HuH-7 (cell line): ENCODE measurements around the gene ETS1.

ENCODE experiments used
- DNase-seq: peaks from one replicate; pipeline ENCODE4 v3.0.0; 2011; ENCODE audit warnings: low spot score

Gene ETS1

DNA sequence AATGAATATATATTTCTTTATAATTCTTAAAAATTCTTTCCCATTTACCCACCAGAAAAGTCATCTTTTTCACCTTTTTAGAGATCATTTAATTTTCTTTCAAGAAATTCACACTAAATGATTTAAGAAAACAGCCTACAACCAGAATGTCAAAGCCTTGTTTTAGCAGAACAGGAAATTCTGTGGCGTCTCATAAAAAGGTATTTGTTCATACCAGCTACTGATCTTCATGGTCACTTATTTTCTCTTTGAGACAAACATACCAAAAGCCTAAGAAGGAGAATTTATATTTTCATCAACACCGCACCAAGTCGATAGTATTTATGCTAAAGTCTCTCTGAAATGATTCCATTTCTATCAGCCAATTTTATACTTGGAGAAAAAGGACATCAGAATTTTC lies 105.3 kb downstream of the ETS1 start:
- DNase-seq, result no peak

DNA sequence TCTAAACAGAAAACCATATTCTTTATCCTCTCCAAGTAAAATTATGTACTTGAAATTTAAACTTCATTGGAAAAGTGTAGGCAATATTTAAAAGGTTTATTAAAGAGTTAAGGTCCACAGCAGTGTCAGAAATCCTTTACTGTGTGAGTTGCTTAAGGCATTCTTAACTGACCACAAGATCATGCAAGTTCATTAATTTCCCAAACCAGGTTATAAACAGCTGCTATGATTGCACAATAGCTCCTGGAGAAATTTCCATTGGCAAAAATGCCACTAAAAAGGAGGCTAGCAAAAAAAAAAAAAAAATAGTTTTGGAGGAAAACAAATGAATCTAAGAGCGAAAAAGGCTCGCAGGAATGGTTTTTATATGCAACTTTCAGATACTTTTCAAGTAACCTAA lies 106.2 kb downstream of the ETS1 start:
- DNase-seq, result no peak

DNA sequence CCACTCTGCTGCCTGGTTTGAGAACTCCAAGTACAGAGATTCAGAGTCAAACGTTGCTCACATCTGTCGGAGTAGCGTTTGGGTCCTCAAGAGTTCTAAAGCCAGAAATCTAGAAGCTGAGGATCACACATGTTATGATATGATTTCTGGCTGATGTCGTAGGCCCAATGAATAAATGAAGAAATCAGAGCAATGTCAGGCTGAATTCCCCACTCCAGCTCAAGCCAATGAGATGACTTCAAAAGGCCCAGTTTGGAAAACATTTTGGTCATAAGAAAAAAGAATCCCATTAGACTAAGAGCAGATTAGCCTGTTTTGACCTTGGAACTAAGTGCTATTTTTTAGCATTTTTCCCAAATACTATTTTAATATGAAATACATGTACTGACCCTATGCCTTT lies 106.7 kb downstream of the ETS1 start:
- no peak for DNase-seq

DNA sequence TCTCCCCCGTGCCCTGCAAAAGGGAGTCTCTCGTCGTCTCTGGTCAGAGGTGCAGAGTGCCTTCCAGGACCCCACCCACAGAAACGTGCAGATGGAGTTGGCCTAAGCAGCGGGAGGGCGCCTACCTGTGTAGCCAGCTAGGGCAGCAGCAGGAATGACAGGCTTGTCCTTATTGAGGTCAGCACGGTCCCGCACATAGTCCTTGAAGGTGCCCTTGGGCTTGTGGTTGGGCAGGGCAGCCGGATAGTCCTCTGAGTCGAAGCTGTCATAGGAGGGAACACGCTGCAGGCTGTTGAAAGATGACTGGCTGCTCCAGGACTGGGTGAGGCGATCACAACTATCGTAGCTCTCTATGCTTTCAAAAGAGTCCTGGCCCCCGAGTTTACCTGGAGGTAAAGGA lies 107.3 kb downstream of the ETS1 start:
- no peak for DNase-seq

DNA sequence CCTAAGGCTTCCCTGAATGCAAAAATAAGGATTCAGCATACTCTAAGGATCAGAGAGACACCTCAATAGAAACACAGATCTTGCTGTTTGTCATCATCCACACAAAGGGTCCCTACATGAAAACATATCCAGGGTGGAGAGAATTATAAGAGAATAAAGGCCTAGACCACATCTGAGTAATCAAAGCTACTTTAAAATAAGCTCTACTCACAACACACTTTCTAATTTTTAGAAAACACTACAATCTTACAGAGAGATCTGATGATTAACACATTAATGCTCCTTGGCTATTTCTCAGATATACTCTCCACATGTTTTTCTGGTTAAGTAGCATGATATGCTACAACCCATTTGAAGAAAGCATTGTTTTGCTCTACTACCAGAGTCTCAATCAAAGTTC lies 108.2 kb downstream of the ETS1 start:
- no peak for DNase-seq

DNA sequence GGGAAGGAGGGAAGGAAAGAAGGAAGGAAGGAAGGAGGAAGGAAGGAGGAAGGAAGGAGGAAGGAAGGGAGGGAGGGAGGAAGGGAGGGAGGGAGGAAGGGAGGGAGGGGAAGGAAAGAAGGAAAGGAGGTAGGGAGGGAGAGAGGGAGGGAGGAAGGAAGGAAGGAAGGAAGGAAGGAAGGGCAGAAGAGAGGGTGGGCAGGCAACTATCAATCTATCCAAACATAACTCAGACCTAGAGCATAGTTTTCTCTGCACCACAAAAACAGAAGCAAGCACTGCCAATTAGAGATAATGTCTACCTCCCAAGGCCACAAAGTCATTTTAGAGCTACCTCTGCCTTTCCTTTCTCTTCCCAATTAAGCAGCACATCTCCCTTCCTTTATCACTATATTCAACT lies 109.1 kb downstream of the ETS1 start:
- DNase-seq, result no peak

DNA sequence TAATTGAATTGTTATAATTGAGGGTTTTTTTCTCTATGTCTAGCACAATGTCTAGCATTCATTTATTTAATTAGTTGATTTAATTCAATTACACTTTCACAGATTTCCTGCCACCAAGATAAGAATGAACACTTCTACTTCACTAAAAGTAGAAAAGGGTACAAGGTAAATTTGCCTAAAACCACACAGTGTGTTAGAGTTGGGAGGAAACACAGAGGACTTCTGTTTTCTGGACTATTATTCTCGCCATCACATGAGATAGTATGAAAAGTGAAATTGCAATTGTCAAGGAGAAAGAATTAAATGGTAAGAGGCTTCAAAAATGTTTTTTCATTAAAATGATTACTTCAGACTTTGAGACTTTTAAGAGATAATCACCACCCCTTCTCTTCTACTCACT lies 109.5 kb downstream of the ETS1 start:
- no peak for DNase-seq

DNA sequence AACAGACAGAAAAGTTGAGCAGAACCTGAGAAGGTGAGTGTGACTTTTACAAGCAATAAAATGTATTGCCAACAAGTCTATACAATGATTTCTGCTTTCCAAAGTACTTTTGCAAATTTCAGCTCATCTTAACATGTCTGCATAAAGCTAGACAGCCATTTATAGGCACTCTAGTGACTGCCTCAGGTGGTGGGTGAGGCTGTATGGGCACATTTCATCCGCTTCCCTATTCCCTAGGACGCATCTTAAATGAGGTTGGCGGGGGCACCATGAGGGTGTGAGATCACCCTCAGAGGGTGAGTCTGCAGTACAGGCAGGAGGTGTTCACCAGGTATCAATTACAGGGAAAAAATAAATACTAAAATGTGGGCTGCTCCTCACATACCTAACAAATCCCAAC lies 110.1 kb downstream of the ETS1 start:
- no peak for DNase-seq

DNA sequence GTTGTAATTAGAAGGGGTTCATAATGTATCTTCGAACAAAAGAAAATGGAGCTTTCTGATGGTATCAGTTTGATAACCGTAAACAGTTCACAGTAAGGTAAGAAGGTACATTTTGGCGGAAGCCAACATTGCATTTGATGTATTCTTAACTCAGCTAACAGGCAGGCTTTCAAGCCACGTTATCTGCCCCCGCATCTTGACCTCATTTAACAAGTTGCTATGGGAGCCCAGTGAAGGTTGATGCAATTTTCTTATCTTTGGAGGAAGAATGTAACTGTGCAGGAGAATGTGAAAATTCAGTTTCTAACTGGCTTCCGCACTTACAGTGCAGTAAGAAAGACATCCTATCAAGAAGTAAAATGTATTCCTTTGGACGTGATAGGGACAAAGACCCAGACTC lies 110.6 kb downstream of the ETS1 start:
- no peak for DNase-seq

DNA sequence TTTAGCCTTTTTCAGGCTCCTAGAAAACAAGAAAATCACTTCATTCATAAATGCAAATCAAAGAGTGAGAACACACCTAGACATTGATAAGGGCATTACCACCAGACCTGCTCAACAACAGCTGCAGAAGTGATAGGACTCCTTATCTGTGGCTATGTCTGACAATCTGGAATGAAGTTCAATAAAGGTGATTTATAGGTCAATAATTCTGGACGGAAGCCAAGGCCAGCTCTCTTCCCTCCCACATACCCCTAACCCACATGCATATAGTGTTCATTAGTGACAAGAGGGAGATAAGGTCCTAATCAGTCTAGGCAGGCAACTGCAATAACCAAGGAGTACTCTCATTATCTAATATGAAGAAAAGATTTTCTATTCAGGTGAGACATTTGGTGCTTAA lies 111.3 kb downstream of the ETS1 start:
- no peak for DNase-seq

DNA sequence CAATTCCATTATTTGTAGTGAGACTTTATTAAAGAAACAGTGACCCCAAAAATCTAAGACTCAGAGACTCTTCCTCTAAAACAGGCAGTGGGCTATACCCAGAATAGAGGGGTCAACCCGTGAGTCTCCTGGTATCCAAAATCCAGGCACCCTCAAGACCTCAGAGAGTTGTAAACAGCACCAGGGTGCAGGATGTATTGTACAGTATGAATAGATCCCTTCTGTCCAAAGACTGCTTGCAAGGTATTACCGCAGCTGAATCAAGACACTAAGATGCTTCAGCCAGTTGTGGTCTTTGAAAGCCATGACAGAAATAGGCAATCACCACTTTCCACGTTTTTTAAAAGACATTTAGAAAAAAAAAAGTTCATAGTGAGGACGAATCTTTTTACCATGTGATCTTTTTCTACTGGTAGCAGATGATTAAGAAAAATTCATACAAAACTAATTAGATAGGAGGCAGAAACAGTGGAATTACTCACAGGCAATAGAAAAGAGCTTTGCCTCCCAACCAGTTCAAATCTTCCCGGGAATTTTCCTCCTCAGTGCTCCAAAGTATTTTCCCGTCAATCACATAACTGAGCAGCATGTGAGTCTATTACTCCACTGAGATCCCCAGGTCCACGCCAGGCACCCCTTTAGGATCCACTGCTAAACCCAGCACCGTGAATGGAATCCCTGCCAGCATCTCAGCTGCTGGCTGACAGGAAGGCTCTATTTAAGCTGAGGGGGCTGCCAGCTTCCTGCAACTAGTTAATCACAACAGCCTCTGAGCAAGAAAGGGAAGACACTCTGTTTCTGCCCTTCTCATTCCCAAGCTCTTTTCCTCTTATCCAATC lies 113.1 kb downstream of the ETS1 start:
- DNase-seq, result no peak

DNA sequence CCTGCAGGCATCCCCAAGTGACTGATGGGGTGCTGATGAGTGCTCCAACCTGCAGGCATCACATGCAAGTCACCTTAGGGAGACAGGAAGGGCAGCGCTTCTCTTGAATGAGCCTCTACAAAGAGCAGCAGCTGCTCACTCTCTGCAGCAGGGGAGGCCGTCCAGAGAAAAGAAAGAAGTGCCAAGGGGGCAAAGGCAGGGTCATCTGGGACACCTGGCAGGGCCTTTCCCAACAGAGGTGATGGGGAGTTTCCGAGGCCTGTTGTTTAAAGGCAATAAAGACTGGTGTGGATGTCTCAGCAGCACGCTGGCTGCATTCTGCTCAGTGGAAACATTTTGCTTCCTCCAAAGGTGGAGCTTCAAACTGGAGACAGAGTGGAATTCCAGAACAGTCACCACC lies 113.7 kb downstream of the ETS1 start:
- no peak for DNase-seq

DNA sequence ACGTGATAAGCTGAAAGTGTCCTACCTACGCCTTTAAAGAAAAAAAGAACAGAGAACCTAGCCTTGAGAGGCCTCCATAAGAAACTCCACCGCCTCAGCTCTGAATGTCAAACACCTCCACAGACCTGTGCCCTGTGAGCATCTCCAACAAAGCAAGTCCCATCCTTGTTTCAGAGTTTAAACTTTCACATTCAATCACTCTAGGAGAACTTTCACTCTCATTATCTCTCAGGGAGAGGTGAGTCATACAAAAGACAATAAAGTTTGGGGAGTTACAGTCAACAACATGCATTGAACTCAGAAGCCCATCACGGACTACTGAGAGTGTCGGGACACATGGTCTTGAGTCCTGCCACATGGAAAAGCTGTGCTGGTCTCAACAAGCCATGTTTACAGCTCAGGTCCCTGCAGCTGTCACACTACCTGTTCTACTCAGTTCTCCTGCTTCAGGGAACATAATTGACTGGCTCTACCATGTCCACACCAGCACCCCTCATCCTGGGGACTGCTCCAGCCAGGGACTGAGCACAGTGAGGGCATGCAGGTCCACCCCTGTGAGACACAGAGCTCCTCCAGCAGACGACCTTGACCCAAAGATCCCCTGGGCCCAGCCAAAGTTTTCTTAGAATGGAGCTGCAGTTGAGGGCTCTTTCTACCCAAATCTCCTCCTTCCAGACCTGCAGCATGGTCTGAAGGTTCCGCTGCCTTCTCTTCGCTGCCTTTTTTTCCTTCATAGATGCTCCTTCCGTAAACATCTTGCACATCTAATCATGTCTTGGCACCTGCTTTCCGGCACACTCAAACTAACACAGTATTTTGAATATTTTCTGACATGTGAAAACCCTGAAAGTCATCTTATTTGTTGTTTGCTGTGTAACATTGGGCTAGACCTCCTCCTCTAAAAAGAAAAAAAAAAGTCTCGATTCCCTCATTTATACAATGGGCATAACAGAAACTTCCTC lies 114.9 kb downstream of the ETS1 start:
- DNase-seq, result no peak

DNA sequence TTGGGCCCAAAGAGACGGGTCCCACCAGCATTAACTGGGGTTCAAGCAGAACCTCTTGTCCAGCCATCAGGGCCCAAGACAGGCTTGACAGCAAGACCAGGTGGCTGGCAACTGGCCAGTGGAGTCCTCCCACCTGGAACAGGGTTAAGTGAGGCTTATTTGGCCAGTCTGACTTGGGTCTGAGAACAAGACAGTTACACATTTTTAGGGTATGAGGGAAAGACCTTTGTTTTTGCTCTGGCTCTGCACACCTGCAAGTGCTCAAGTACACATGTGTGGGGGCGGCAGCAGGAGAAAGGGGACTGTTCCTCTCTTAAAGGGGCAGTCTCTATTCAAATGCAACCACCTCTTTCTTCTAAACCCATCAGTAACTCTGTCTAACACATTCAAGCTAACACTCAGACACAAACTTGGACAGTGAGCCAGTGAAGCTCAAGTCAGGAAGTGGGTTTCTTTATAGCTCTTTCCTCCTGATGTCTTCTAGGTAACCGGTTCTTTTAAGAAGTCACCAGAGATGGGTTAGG lies 116.2 kb downstream of the ETS1 start:
- DNase-seq, result no peak

DNA sequence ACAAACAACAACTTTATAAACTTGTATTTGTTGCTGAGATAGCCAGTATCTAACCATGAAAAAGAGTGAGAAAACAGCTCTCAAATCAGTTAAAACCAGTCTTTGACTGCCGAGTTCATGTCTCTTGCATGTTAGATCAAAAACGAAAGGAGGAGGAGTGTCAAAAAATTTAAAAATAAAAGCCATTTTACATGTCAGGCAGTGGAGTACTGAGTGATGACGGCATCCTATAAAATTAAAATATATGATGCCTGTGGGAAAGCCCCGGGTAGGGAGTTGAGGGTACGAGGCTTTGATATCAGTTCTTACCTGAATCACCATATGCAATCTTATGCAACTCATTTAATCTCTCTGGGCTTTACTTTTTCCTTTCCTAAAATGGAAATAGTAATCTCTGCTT lies 117.3 kb downstream of the ETS1 start:
- DNase-seq, result no peak

DNA sequence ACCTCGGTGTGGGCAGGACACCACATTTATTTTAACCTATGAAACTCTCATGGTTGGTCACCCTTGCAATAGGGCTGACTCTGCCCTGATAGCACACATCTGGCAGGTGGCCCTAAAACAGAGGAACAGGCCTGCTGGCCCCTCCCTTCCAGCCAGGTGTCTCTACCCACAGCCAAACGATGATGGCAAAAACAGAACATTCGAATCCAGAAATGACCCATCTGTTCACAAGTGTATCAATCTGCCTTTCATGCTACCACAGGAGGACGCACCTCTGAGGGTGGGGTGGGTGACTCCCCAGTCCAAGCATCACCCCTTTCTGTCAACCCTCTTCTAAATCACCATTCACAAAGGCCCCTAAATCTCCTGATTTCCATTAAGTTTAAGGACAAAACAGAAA lies 118.1 kb downstream of the ETS1 start:
- DNase-seq, result no peak

DNA sequence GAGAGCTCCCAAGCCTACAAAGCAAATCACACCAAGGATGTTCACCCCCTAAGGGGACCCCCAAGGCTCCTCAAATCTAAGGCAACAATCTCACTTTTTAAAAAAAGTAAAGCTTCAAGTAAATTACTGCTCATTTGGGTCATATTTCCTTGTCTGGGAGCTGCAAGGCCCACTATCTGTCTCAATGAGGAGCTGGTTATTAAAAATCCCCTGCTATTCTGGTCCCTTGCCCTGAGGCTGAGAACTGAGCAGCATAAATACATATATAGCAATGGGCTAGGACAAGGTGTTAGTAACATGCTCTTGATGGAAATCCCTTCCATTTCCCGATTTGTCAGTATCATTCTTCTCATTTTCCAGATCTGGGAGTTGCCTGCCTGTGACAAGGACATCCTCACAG lies 119.2 kb downstream of the ETS1 start:
- DNase-seq, result no peak

DNA sequence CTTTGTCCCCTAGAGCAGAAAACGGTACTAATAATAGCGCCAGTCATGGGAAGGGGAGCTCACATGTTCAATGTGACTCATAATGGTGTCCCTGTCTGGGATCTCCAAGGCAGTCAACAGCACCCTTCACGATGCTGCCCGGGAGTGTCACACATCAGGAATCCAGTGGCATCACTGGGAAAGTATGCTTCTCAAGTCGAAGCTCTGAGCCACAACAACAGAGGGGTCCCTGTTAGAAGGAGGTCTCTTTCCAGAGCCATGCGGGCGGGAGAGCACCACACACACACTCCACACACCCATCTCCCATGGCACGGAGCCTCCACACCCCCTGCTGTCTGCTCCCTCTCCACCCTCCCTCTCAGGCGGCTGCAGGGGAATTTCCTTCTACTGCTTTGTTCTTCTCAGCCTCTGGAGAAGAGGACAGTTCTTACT lies 119.7 kb downstream of the ETS1 start:
- no peak for DNase-seq

DNA sequence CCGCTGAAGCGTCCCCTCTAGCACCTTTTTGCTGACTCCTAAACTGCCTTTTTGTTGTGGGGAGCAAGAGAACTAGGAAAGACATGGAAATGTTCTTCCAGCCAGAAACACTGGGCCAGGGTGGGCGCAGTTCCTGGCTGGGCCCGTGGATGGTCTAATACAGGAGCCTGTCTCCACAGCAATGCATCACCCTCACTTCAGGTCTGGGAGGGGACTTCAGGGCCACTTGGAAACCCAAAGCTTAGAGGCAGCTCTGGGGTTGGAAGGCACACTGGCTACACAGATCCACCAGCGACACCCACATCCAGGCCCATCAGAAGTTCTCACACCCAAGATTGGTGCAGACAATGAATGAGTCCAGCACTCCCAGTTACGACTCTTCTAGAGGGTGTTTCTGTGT lies 120.3 kb downstream of the ETS1 start:
- no peak for DNase-seq

DNA sequence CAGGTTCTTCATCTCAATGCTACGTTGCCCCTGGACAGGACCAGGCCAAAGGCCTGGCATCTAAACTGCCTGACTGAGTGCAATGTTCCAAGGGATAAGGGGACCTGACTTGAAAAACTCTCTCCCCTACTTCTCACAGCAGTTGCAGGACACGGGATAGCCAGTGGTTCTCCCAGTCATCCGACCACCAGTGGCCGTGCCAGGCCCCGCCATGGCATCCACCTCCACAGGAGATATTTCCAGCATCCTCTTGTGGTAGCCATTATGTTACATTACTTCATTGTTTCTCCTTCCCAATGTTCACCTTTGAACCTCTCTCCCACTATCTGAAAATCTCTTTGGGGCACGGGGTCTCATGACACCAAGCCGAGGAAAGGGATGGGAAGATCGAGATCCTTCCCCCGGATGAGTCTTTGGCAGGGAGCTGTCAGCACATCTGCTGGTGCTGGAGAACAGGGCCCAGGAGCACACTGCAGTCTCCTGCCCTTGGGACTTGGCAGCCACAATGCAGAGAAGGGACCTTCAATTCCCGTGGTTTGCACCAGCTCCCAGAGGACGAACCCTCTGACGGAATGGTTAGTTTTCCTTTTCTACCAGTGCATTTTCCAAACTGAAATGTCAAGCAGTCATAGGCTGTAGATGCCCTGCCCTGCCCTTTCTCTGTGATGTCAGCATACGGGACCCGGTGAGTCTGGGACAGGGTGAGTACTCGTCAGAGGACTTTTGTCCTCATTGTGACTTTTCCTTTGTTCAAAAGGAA lies 121.2 kb downstream of the ETS1 start:
- DNase-seq, result no peak

DNA sequence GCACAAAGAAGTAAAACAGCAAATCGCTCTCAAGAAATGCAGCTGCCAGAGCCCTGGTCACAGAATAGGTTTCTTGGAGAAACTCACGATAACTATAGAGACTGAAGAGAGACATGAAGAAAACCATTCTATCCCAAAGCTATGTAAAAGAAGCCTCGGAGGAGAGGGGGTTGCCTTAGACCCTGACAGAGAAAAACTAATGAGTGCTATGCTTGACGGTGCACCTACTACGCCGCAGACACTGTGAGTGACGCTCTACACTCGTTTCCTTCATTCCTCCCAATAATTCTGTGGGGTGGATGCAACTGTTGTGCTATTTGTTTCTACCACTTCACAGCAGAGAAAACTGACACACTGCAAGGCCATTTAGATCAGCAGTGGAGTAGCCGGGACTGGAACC lies 121.8 kb downstream of the ETS1 start:
- DNase-seq, result no peak

DNA sequence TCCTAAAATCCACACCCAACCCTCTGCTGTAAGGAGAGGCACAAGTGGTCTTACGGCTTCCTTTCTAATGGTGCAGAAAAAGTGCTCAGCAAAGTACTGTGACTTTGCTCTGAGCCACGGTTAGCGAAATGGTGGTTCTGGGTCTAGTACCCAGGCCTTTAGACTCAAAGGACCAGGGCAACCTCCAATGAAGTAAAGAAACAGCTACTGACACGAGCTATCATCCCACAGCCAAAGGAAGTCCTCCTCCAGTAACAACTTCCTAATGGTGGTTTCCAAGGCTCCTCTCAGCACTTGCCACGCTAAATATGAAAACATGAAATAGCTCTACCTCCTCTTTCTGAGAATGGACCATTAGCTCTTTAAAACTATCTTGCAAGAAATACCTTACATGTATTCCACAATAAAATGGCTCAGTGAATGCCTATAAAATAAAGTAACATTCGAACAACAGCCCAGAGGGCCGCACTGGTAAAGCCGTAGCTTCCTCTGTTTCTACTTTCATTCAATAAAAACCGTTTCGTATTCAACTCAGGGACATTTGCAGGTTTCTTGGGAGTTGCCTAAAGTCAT lies 122.4 kb downstream of the ETS1 start:
- no peak for DNase-seq
